GM13976 (cell line): Measurements from ENCODE around the gene CFAP410.
"Not testable (repeated sequence)": the region's sequence is repeated elsewhere in the genome, so short reads cannot be mapped to it uniquely, and the experiment has no call there.

Experiments used
- DNase-seq: peaks from one replicate; pipeline ENCODE4 v3.0.0; 2012; ENCODE audit warnings: low spot score
- in situ Hi-C: fragments of 300-500 bp; cut with MboI; formaldehyde crosslinking; loops from one replicate; pipeline ENCODE4 v1.12.0; 2022; ENCODE audit warnings: low sequenced_read_pairs, mixed read lengths, inconsistent platforms; ENCODE audit not compliant: unreplicated experiment
- TF ChIP-seq, protein P1 (sequence below): IDR thresholded peaks from 2 replicates; pipeline ENCODE4 v1.5.1; 2012; ENCODE audit warnings: borderline replicate concordance, mild to moderate bottlenecking; ENCODE audit not compliant: insufficient read depth; ENCODE audit errors: extremely low read depth, missing control alignments, control extremely low read depth

The CFAP410 gene

DNA sequence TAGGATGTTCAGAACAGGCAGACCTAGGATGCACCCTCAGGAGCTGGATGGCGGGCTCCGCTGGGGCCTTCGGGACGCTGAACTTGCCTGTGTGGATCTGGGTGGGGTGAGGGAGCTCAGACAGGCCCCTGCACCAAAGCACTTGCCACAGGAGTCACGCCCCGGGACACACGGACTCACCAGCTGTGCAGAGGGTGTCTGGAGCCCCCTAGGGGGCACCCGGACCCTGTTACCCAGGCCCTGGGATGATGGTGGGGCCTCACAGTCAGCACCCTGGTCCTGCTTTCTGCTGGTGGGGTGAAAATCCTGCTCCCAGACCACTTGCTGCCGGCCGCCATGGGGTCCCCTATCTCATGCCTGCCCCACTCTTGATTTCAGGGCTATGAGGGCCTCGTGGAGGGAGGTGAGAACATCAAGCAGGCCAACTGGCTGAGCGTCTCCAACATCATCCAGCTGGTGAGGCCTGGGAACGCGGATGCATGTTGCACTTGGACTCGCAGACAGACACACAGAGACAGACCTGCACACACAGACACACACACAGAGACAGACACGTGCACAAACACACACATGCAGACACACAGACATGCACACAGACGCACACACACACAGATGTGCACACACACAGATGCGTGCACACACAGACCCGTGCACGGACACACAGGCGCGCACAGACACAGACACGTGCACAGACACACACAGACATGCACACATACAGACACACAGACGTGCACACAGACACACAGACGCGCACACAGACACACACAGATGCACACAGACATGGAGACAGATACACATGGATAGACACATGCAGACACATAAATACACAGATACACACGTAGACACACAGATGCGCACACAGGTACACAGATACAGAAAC lies 28.3 kb downstream of the CFAP410 start:
- in situ Hi-C loops, result no loop called here
- DNase-seq, result no peak
- TF ChIP-seq, protein P1, sequence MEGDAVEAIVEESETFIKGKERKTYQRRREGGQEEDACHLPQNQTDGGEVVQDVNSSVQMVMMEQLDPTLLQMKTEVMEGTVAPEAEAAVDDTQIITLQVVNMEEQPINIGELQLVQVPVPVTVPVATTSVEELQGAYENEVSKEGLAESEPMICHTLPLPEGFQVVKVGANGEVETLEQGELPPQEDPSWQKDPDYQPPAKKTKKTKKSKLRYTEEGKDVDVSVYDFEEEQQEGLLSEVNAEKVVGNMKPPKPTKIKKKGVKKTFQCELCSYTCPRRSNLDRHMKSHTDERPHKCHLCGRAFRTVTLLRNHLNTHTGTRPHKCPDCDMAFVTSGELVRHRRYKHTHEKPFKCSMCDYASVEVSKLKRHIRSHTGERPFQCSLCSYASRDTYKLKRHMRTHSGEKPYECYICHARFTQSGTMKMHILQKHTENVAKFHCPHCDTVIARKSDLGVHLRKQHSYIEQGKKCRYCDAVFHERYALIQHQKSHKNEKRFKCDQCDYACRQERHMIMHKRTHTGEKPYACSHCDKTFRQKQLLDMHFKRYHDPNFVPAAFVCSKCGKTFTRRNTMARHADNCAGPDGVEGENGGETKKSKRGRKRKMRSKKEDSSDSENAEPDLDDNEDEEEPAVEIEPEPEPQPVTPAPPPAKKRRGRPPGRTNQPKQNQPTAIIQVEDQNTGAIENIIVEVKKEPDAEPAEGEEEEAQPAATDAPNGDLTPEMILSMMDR, result no peak

DNA sequence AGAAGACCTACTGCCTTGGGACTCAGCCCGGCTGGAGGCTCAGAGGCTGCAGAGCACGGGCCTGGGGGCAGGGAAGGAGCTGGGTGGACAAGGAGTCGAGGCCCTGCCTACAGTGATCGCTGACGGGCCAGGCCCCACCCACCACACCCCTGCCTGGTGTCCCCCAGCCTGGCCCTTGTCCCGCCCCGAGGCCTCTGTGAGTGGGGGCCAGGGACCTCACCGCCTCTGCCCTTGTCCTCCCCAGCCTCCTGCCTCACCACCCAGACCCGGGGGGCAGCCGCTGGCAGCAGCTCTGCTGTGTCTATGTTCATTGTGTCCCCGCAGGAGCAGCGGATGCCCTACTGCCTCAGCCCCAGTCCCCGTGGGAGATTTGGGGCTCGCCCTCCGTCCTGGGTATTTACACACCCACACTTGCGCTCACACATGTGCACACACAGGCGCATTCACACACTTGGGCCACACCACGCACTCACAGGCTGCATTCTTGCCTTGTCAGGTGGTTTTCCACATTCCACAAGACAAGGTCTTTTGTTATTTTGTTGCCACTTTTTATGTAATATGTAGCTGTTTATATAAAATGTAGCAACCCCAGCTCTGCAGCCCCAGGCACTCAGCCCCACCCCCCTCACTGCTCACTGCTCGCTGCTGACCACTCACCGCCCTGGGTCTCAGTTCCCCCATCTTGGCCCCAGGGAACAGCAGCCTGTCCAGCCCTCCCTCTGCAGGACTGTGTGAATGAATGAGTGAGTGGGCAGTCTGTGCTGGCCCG lies 32.1 kb downstream of the CFAP410 start:
- TF ChIP-seq, protein P1, result no peak
- in situ Hi-C loops, result no loop called here
- no peak for DNase-seq

DNA sequence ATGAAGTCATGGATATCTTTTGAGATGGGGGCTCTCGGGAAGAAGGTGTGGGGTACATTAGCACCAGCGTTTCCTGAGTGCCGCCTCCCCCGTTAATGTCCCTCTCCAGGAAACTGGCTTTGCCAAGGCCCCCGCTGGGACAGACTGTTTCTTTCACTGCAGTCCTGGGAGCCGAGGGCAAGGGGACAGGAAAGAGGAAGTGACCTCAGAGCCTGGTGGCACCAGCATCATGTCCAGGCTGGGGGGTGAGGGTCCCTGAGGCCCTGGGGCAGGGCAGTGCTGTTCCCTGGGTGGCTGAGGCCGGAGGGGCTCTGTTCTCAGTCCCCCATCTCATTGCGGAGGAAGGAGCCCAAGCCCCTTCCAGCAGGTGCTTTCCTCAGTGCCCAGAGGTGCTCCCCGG lies 33.5 kb downstream of the CFAP410 start:
- DNase-seq, result no peak
- TF ChIP-seq, protein P1, result no peak
- in situ Hi-C loops, result no loop called here

DNA sequence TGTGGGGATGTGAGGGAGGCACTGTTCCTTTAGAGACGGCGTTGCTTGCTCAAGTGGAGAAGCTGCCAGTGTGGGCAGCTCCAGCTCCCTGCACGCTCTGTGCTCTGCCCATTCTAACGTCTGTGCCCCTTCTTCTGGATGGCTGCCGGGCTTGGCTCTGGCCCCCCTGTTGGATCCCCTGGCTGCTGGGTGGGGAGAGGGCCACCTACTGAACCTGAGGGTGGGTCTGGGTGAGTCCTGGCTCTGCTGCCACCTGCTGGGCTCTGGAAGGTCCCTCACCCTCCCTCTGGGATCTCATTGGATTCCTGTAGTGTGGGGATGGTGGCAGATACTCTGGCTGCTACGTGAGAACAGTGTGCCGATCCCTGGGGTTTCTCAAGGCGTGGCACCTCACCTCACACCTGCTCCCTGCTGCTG lies 34.3 kb downstream of the CFAP410 start:
- peak; percentile 70 for DNase-seq
- TF ChIP-seq, protein P1, result peak; percentile 37
- in situ Hi-C loops, result no loop called here

DNA sequence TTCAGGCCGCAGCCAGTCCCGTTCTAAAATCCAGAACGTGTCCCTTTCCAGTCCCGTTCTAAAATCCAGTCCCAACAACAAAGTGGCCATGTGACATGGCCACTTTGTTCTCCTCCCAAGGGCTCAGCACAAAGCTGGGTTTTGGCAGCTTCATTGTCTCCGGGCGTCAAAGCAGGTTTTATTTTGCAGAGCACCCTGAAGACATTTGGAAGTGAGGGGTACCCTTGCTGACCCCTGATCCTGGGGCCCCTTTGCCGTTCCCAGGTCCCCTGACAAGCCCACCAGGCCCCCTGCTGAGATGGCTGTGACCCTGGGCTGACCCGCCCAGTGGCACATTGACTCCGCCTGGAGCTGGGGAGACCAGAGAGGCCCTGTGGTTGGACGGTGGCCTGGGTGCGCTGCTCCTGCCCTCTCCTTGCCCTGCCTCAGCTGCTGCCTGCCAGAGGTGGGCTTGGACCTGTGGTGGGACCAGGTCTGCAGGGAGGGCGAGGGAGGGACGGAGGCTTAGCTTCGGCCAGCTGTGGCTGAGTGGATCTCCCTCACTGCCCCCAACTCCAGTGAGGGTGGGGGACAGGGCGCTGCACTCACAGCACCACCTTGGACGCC lies 35.1 kb downstream of the CFAP410 start:
- DNase-seq, result no peak
- in situ Hi-C loops, result no loop called here

DNA sequence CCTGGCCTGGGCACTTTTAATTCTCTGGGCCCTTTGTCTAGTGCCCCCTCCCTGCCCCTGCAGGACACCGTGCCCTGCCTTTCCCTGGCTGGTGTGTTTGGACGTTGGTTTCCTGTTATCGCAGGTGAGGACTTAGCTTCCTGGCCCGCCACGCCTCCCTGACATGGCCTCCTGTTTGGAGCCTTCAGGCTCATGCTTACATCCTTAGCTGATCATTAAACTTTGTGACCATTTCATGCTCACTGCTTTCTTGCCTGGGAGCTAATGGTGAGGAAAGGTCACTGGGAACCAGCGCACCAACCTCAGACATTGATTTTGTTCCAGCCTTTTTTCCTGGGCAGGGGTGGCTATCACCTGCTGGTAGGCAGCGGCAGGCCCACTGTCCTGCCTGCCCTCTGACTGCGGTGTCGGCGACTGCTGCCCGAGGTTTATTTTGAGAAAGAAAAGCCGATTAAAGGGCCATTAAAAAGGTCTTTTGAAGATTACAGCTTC lies 35.7 kb downstream of the CFAP410 start:
- in situ Hi-C loops, result no loop called here
- no peak for DNase-seq
- TF ChIP-seq, protein P1, result no peak

More for the DNA sequence above, 35.1 kb downstream of the CFAP410 start:
- TF ChIP-seq, protein P1, result no peak

DNA sequence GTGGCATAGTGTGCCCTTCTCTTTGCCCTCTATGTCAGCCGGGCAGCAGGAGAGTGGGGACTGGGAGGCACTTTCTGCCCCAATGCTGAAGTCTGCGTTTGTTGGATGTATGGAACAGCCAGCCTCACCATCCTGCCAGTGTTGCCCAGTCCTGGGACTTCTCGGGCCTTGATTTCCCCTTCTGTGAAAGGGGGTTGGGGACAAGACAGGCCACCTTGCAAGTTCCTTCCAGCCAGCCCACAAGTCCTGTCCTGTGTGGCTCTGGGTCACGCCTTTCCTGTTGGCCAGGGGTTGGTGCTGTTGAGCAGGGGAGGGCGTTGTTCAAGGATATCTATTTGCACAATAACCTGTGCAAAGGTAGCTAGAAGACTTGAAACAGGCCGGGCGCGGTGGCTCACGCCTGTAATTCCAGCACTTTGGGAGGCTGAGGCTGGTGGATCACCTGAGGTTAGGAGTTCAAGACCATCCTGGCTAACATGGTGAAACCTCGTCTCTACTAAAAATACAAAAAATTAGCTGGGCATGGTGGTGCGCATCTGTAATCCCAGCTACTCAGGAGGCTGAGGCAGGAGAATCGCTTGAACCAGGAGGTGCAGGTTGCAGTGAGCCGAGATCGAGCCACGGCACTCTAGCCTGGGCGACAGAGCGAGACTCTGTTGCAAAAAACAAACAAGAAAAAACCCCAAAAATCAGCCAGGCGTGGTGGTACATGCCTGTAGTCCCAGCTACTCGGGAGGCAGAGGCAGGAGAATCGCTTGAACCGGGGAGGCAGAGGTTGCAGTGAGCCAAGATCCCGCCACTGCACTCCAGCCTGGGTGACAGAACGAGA lies 36.4 kb downstream of the CFAP410 start:
- in situ Hi-C loops, DNase-seq: not testable (repeated sequence)
